Neuronal stem cell (in vitro differentiated cells): ENCODE measurements around the gene SRBD1.

Experiments
- DNase-seq: peaks from one replicate; pipeline ENCODE4 v3.0.0-alpha.2; 2013; ENCODE audit warnings: low spot score
- H2AFZ ChIP-seq: one replicate; pipeline ENCODE4 v1.6.1; 2013; ENCODE audit warnings: mild to moderate bottlenecking, low read length, inconsistent platforms
- H2AK5ac ChIP-seq: 2 replicates; pipeline ENCODE4 v1.6.1; 2013; ENCODE audit warnings: low read depth, mild to moderate bottlenecking, inconsistent platforms, low read length, moderate library complexity, mixed read lengths
- H2BK120ac ChIP-seq: 2 replicates; pipeline ENCODE4 v1.6.1; 2013; ENCODE audit warnings: low read depth, mild to moderate bottlenecking, inconsistent platforms, low read length, moderate library complexity, mixed read lengths
- H2BK12ac ChIP-seq: one replicate; pipeline ENCODE4 v1.6.1; 2013; ENCODE audit warnings: low read length, inconsistent platforms
- H2BK15ac ChIP-seq: 2 replicates; pipeline ENCODE4 v1.6.1; 2013; ENCODE audit warnings: mild to moderate bottlenecking, low read length, inconsistent platforms, mixed read lengths
- H2BK5ac ChIP-seq: one replicate; pipeline ENCODE4 v1.6.1; 2013; ENCODE audit warnings: inconsistent platforms, mild to moderate bottlenecking, low read length, moderate library complexity
- H3K14ac ChIP-seq: one replicate; pipeline ENCODE4 v1.6.1; 2013; ENCODE audit warnings: low read length, inconsistent platforms
- H3K18ac ChIP-seq: 2 replicates; pipeline ENCODE4 v1.6.1; 2013; ENCODE audit warnings: low read length, inconsistent platforms
- H3K23ac ChIP-seq: 2 replicates; pipeline ENCODE4 v1.6.1; 2013; ENCODE audit warnings: low read depth, mild to moderate bottlenecking, mixed read lengths, low read length, inconsistent platforms; ENCODE audit not compliant: poor library complexity
- H3K27ac ChIP-seq: replicated peaks from 3 replicates; pipeline ENCODE4 v1.5.1; 2013; ENCODE audit warnings: low read length, inconsistent platforms
- H3K27me3 ChIP-seq, 3 experiments: 2 replicates each; pipeline ENCODE4 v1.6.1; 2013; ENCODE audit warnings: low read length in 3 of 3, mild to moderate bottlenecking in 2 of 3, inconsistent platforms in 1 of 3, low read depth in 1 of 3, mixed read lengths in 1 of 3, moderate library complexity in 1 of 3; ENCODE audit not compliant: control insufficient read depth in 3 of 3, insufficient read depth in 3 of 3
- H3K36me3 ChIP-seq, 2 donors: replicated peaks in 1 of 2; 2 replicates each; pipeline ENCODE4 v1.6.1; 2013; ENCODE audit warnings: low read length in 2 of 2; ENCODE audit not compliant: control insufficient read depth in 2 of 2, insufficient read depth in 2 of 2
- H3K4ac ChIP-seq: 2 replicates; pipeline ENCODE4 v1.6.1; 2013; ENCODE audit warnings: inconsistent platforms, mild to moderate bottlenecking, low read length, moderate library complexity
- H3K4me1 ChIP-seq, 2 donors: 1 replicate in 1 of 2; 2 replicates in 1 of 2; pipeline ENCODE4 v1.6.1; 2013; ENCODE audit warnings: low read length in 2 of 2, low read depth in 1 of 2; ENCODE audit not compliant: control insufficient read depth in 2 of 2, insufficient read depth in 1 of 2
- H3K4me2 ChIP-seq: one replicate; pipeline ENCODE4 v1.6.1; 2013; ENCODE audit warnings: mild to moderate bottlenecking, low read length, inconsistent platforms; ENCODE audit not compliant: insufficient read depth, poor library complexity, severe bottlenecking
- H3K4me3 ChIP-seq, 2 donors: 2 replicates each; pipeline ENCODE4 v1.5.1; 2013; ENCODE audit warnings: low read length in 2 of 2, mild to moderate bottlenecking in 2 of 2, inconsistent platforms in 1 of 2, moderate library complexity in 1 of 2
- H3K79me1 ChIP-seq: one replicate; pipeline ENCODE4 v1.6.1; 2013; ENCODE audit warnings: low read depth, mild to moderate bottlenecking, inconsistent platforms, low read length, moderate library complexity
- H3K9ac ChIP-seq: one replicate; pipeline ENCODE4 v1.6.1; 2013; ENCODE audit warnings: mild to moderate bottlenecking, low read depth, low read length, inconsistent platforms; ENCODE audit not compliant: poor library complexity
- H3K9me3 ChIP-seq, 2 donors: replicated peaks in 1 of 2; 2 replicates each; pipeline versions ENCODE3 to v1.6.1; 2013; ENCODE audit warnings: low read length in 2 of 2, mild to moderate bottlenecking in 2 of 2, inconsistent platforms in 1 of 2, low read depth in 1 of 2, mixed read lengths in 1 of 2, moderate library complexity in 1 of 2; ENCODE audit not compliant: control insufficient read depth in 2 of 2, insufficient read depth in 1 of 2
- H4K8ac ChIP-seq: one replicate; pipeline ENCODE4 v1.6.1; 2013; ENCODE audit warnings: low read depth, mild to moderate bottlenecking, inconsistent platforms, low read length, moderate library complexity
- H4K91ac ChIP-seq: one replicate; pipeline ENCODE4 v1.6.1; 2013; ENCODE audit warnings: low read length, low read depth, mild to moderate bottlenecking, inconsistent platforms; ENCODE audit not compliant: poor library complexity
- WGBS, 2 donors: extraction: QIAGEN DNeasy Blood & Tissue Kit; methylation state at CpG; one replicate each; pipeline ENCODE4 v1.1.7; 2013; ENCODE audit warnings: missing lambda C conversion rate in 2 of 2, mixed read lengths in 1 of 2; ENCODE audit not compliant: insufficient read length in 2 of 2, insufficient replicate concordance in 1 of 2; ENCODE audit errors: extremely low coverage in 2 of 2; 5-methylcytosine and 5-hydroxymethylcytosine counted together

SRBD1 gene

GRCh38 chr2:45457211-45457945, 153.7 kb downstream of the SRBD1 start:
- no peak overlapping the region for H2BK12ac ChIP-seq
- no peak overlapping the region for H3K9ac ChIP-seq
- no peaks in the 10 kb centered on the region for H3K9me3 ChIP-seq
- no peak overlapping the region for H3K18ac ChIP-seq
- H3K27ac ChIP-seq: no peak overlapping the region
- H3K14ac ChIP-seq: no peak overlapping the region
- H2AK5ac ChIP-seq: no peak overlapping the region
- no peaks in the 10 kb centered on the region for H3K27me3 ChIP-seq
- H2BK5ac ChIP-seq: no peak overlapping the region
- H2AFZ ChIP-seq: no peak overlapping the region
- peaks cover 0 to 1% of the 10 kb centered on the region in 2 donors for H3K36me3 ChIP-seq
- H3K4me2 ChIP-seq: no peak overlapping the region
- H3K23ac ChIP-seq: no peak overlapping the region
- H2BK15ac ChIP-seq: no peak overlapping the region
- no CpG with 5 or more reads among the region's 5 CpGs for WGBS, 2 donors
- H3K4me3 ChIP-seq: no peak overlapping the region
- no peak overlapping the region for H4K8ac ChIP-seq
- H4K91ac ChIP-seq: no peak overlapping the region
- no peaks in the 10 kb centered on the region for H3K79me1 ChIP-seq
- DNase-seq: no peak
- H3K4me1 ChIP-seq: peaks cover 0 to 13% of the 10 kb centered on the region in 2 donors
- no peak overlapping the region for H3K4ac ChIP-seq
- no peak overlapping the region for H2BK120ac ChIP-seq

GRCh38 chr2:45452866-45453265, 158.2 kb downstream of the SRBD1 start:
- no peak overlapping the region for H2BK12ac ChIP-seq
- H4K8ac ChIP-seq: no peak overlapping the region
- no CpG with 5 or more reads among the region's 4 CpGs for WGBS, 2 donors
- no peak overlapping the region for H3K4ac ChIP-seq
- H3K27ac ChIP-seq: no peak overlapping the region
- no peak overlapping the region for H2BK5ac ChIP-seq
- H3K36me3 ChIP-seq: no peaks in the 10 kb centered on the region
- H3K14ac ChIP-seq: no peak overlapping the region
- H3K4me2 ChIP-seq: no peak overlapping the region
- no peak overlapping the region for H3K4me3 ChIP-seq
- H2BK120ac ChIP-seq: no peak overlapping the region
- no peaks in the 10 kb centered on the region for H3K79me1 ChIP-seq
- DNase-seq: no peak
- H3K23ac ChIP-seq: no peak overlapping the region
- no peaks in the 10 kb centered on the region for H3K9me3 ChIP-seq
- no peak overlapping the region for H2AK5ac ChIP-seq
- H2AFZ ChIP-seq: no peak overlapping the region
- no peak overlapping the region for H2BK15ac ChIP-seq
- H3K4me1 ChIP-seq: peaks cover 0 to 3% of the 10 kb centered on the region in 2 donors
- no peaks in the 10 kb centered on the region for H3K27me3 ChIP-seq
- no peak overlapping the region for H3K9ac ChIP-seq
- no peak overlapping the region for H4K91ac ChIP-seq
- no peak overlapping the region for H3K18ac ChIP-seq

GRCh38 chr2:45450634-45451033, 160.4 kb downstream of the SRBD1 start:
- Histone ChIP-seq H3K27ac (no peak overlapping the region), H4K8ac (no peak overlapping the region), H3K79me1 (no peaks in the 10 kb centered on the region), H2BK12ac (no peak overlapping the region), H4K91ac (no peak overlapping the region), H3K36me3 (no peaks in the 10 kb centered on the region), H3K18ac (no peak overlapping the region), H3K4ac (no peak overlapping the region), H3K4me2 (no peak overlapping the region), H2AFZ (no peak overlapping the region), H2BK120ac (no peak overlapping the region), H2BK15ac (no peak overlapping the region), H2BK5ac (no peak overlapping the region), H3K4me3 (no peak overlapping the region), H3K23ac (no peak overlapping the region), H3K9me3 (no peaks in the 10 kb centered on the region), H3K27me3 (no peaks in the 10 kb centered on the region), H3K14ac (no peak overlapping the region), H3K4me1 (peaks cover 0 to 3% of the 10 kb centered on the region in 2 donors), H2AK5ac (no peak overlapping the region), H3K9ac (no peak overlapping the region)
- no peak for DNase-seq
- no CpG with 5 or more reads among the region's 2 CpGs for WGBS, 2 donors

GRCh38 chr2:45448217-45448616, 162.8 kb downstream of the SRBD1 start:
- H2AFZ ChIP-seq: no peak overlapping the region
- no peak overlapping the region for H2BK12ac ChIP-seq
- H3K27me3 ChIP-seq: no peaks in the 10 kb centered on the region
- no peaks in the 10 kb centered on the region for H3K36me3 ChIP-seq
- H3K79me1 ChIP-seq: no peaks in the 10 kb centered on the region
- no peak overlapping the region for H2BK5ac ChIP-seq
- no peak overlapping the region for H2BK15ac ChIP-seq
- no peak overlapping the region for H3K18ac ChIP-seq
- H3K9ac ChIP-seq: no peak overlapping the region
- no peak overlapping the region for H3K4ac ChIP-seq
- H3K27ac ChIP-seq: no peak overlapping the region
- H3K4me1 ChIP-seq: peaks cover 3% of the 10 kb centered on the region in 2 donors
- no peak overlapping the region for H4K8ac ChIP-seq
- no peak overlapping the region for H3K4me3 ChIP-seq
- no peak overlapping the region for H4K91ac ChIP-seq
- H3K23ac ChIP-seq: no peak overlapping the region
- H3K9me3 ChIP-seq: no peaks in the 10 kb centered on the region
- no peak overlapping the region for H3K14ac ChIP-seq
- H2AK5ac ChIP-seq: no peak overlapping the region
- DNase-seq: no peak
- no peak overlapping the region for H2BK120ac ChIP-seq
- WGBS, 2 donors: no CpG with 5 or more reads among the region's 3 CpGs
- H3K4me2 ChIP-seq: no peak overlapping the region
